ENCODE data around the gene KRTAP20-1.

GRCh38 chr21:30625449-30626165, 9.4 kb downstream of the KRTAP20-1 start:
- TF ChIP-seq, protein P1, sequence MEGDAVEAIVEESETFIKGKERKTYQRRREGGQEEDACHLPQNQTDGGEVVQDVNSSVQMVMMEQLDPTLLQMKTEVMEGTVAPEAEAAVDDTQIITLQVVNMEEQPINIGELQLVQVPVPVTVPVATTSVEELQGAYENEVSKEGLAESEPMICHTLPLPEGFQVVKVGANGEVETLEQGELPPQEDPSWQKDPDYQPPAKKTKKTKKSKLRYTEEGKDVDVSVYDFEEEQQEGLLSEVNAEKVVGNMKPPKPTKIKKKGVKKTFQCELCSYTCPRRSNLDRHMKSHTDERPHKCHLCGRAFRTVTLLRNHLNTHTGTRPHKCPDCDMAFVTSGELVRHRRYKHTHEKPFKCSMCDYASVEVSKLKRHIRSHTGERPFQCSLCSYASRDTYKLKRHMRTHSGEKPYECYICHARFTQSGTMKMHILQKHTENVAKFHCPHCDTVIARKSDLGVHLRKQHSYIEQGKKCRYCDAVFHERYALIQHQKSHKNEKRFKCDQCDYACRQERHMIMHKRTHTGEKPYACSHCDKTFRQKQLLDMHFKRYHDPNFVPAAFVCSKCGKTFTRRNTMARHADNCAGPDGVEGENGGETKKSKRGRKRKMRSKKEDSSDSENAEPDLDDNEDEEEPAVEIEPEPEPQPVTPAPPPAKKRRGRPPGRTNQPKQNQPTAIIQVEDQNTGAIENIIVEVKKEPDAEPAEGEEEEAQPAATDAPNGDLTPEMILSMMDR (IDR thresholded peaks at IDR 0.05 in 2 of 3, conservative IDR thresholded peaks at IDR 0.05 in 1 of 3; ENCODE audit: borderline replicate concordance in 1 of 3, insufficient read depth in 1 of 3, low read depth in 2 of 3, low read length in 2 of 3), result no peak
- TF ChIP-seq, protein P2, sequence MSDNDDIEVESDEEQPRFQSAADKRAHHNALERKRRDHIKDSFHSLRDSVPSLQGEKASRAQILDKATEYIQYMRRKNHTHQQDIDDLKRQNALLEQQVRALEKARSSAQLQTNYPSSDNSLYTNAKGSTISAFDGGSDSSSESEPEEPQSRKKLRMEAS (IDR thresholded peaks at IDR 0.05), result no peak
- TF ChIP-seq POLR2A (IDR thresholded peaks at IDR 0.05; ENCODE audit: borderline replicate concordance, extremely low read depth, insufficient read depth, insufficient read length), result no peak

Measured in HCT116 (cell line).